ENCODE measurements around the gene PSMC3. TPM values are rescaled to one million over a fixed set of nuclear protein-coding genes. Genes with fewer than 3 reads are reported as not detected.

PSMC3 gene
- total RNA-seq, 2 experiments from 2014 or later, result 179 TPM

GRCh38 chr11:47376525-47377371 is 49.5 kb downstream of the PSMC3 start:
- ChIA-PET CTCF (no interaction called here), POLR2A (no interaction called here)
- Mint-ChIP-seq H3K9me3 (ENCODE audit: insufficient read depth) (no peaks in the 10 kb centered on the region), H3K4me3 (no peak overlapping the region), H3K36me3 (ENCODE audit: low read depth) (no peaks in the 10 kb centered on the region), H3K27ac (no peak overlapping the region), H3K4me1 (ENCODE audit: low read depth) (peaks cover 7% of the 10 kb centered on the region), H3K27me3 (ENCODE audit: low read depth) (no peaks in the 10 kb centered on the region)
- no peak for DNase-seq
- no peak for ATAC-seq

DNA sequence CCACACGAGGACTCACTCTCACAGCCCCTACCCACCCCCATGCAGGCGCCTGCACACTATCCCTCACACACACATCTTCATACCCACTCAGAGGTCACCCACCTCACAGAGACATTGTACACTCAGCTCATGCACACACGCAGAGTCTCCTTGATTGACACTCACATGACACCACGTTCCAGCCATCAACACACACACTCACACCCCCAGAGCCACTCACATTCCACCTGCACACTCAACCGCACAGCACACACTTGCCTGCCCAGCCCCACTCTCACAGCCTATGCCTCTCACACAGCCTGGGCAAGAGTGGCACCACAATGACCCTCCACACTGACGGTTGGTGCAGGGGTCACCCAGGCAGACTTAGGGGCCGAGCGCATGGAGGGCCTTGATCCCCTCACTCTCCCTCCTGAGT is 50.1 kb downstream of the PSMC3 start:
- Mint-ChIP-seq H3K4me3 (no peak overlapping the region), H3K27me3 (ENCODE audit: low read depth) (no peaks in the 10 kb centered on the region), H3K4me1 (ENCODE audit: low read depth) (peaks cover 7% of the 10 kb centered on the region), H3K27ac (peak overlapping the region; percentile 5), H3K36me3 (ENCODE audit: low read depth) (no peaks in the 10 kb centered on the region), H3K9me3 (ENCODE audit: insufficient read depth) (no peaks in the 10 kb centered on the region)
- no peak for ATAC-seq
- no peak for DNase-seq
- ChIA-PET CTCF (no interaction called here), POLR2A (no interaction called here)

- Mint-ChIP-seq H3K27ac (no peak overlapping the region), H3K4me1 (ENCODE audit: low read depth) (peaks cover 7% of the 10 kb centered on the region), H3K9me3 (ENCODE audit: insufficient read depth) (no peaks in the 10 kb centered on the region), H3K27me3 (ENCODE audit: low read depth) (no peaks in the 10 kb centered on the region), H3K4me3 (no peak overlapping the region), H3K36me3 (ENCODE audit: low read depth) (no peaks in the 10 kb centered on the region)
- CTCF ChIA-PET, result interaction anchor here (0.6 to 1.9 kb wide), 3 partner anchors 37 to 78 kb away, joined by 3 to 25 read pairs (median 5); no protein-coding TSS in a partner anchor
- no peak for DNase-seq
- POLR2A ChIA-PET, result no interaction called here
- no peak for ATAC-seq
These were observed 50.6 kb downstream of the PSMC3 start for GRCh38 chr11:47375546-47376085.

DNA sequence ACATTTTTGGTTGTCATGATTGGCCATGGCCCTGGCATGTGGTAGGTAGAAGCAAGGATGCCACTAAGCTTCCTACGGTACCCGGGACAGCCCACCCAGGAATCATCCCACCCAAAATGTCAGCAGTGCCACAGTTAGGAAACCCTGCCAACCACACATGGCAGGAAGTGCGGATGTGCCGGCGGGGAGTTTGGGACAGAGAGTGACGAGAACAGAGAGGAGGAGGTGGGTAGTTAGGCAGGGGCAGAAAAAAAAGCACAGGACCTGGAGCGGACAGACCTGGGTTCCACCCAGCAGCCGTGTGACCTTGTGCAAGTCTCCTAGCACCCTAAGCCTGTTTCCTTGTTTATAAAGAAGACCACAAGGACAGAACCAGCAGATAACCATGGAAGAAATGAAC is 51.2 kb downstream of the PSMC3 start:
- no peaks in the 10 kb centered on the region for H3K9me3 Mint-ChIP-seq (ENCODE audit: insufficient read depth)
- DNase-seq (no peak), ATAC-seq (no peak)
- H3K36me3 Mint-ChIP-seq (ENCODE audit: low read depth), result no peaks in the 10 kb centered on the region
- peaks cover 7% of the 10 kb centered on the region for H3K4me1 Mint-ChIP-seq (ENCODE audit: low read depth)
- ChIA-PET CTCF (interaction anchor here (0.6 to 6.7 kb wide), 14 partner anchors 13 to 242 kb away, joined by 3 to 133 read pairs (median 8); partner anchors contain the start of gene SLC39A13), POLR2A (no interaction called here)
- H3K27ac Mint-ChIP-seq, result no peak overlapping the region
- no peaks in the 10 kb centered on the region for H3K27me3 Mint-ChIP-seq (ENCODE audit: low read depth)
- H3K4me3 Mint-ChIP-seq, result no peak overlapping the region

- H3K27ac Mint-ChIP-seq, result no peak overlapping the region
- H3K9me3 Mint-ChIP-seq (ENCODE audit: insufficient read depth), result no peaks in the 10 kb centered on the region
- DNase-seq (no peak), ATAC-seq (no peak)
- no peaks in the 10 kb centered on the region for H3K36me3 Mint-ChIP-seq (ENCODE audit: low read depth)
- H3K4me1 Mint-ChIP-seq (ENCODE audit: low read depth), result peaks cover 10% of the 10 kb centered on the region
- ChIA-PET POLR2A (no interaction called here), CTCF (interaction anchor here (0.6 to 6.7 kb wide), 47 partner anchors 10 to 479 kb away, joined by 3 to 133 read pairs (median 4); partner anchors contain the start of genes DDB2, PSMC3 and SLC39A13)
- no peak overlapping the region for H3K4me3 Mint-ChIP-seq
- peaks cover 2% of the 10 kb centered on the region for H3K27me3 Mint-ChIP-seq (ENCODE audit: low read depth)
These were observed 51.6 kb downstream of the PSMC3 start for GRCh38 chr11:47374720-47375019.

DNA sequence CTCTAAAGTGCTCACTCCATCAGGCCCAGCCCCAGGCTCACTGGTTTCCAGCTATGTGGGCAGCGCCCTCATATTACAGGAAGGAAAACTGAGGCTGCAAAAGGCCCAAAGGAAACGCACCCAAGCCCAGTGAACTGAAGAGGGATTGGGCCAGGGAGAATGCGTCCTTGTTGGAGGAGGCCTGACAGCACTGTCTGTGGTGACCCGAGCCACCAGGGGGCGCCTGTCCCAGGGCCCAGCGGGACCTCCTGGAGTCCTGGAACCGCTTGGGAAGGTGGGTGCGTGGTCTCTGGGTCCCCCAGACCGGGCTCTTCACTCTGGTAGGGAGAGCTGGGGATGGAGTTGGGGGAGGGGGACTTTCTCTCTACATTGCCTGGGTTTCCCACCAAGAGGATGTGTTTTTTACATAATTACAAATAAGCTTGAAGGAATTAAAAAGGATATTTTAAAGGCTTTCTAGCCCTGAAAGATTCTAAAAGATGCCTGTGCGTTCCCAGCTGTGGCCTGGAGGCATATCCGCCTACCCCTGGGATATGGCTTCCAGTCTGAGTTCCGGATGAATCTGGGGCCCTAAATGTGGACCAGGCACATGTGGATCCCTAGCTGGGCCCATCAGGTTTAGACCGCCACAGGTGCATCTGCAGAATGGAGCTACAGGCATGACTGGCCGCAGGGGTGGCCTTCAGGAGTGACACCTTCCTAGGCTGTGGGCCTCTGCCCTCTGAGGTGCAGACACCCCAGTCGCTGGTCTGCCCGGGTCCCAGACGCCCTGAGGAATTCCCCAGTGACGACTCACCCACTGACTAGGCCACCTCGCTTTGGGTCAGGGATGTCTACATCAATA is 52.1 kb downstream of the PSMC3 start:
- H3K27ac Mint-ChIP-seq, result no peak overlapping the region
- H3K36me3 Mint-ChIP-seq (ENCODE audit: low read depth), result no peaks in the 10 kb centered on the region
- ChIA-PET CTCF (interaction anchor here (0.6 to 6.7 kb wide), 49 partner anchors 8 to 480 kb away, joined by 3 to 133 read pairs (median 4); partner anchors contain the start of genes DDB2, PSMC3 and SLC39A13), POLR2A (no interaction called here)
- H3K9me3 Mint-ChIP-seq (ENCODE audit: insufficient read depth), result no peaks in the 10 kb centered on the region
- ATAC-seq (peak; percentile 95), DNase-seq (peak; percentile 85)
- H3K27me3 Mint-ChIP-seq (ENCODE audit: low read depth), result peaks cover 3% of the 10 kb centered on the region
- no peak overlapping the region for H3K4me3 Mint-ChIP-seq
- peaks cover 14% of the 10 kb centered on the region for H3K4me1 Mint-ChIP-seq (ENCODE audit: low read depth)

DNA sequence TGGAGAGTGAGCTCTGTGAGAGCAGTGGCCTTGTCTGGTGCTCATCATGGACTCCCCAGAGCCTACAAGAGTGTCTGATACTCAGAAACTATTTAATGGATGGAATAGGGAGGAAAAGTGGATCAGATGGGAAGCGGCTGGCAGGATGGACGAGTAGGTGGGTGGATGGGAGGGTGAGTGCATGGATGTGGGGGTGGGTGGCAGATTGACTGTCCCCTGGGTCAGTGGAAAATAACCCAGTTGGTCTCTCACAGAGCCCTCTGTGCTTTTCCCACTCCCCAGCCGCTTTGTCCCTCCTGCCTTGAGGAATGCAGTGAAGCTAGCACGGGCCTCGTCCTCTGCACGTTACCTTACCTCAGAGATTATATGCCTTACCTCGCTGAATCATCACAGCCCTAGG is 53.8 kb downstream of the PSMC3 start:
- POLR2A ChIA-PET, result no interaction called here
- CTCF ChIA-PET, result interaction anchor here (1.0 to 6.7 kb wide), 7 partner anchors 13 to 99 kb away, joined by 3 to 133 read pairs (median 24); partner anchors contain the start of gene SLC39A13
- H3K27ac Mint-ChIP-seq, result no peak overlapping the region
- H3K4me3 Mint-ChIP-seq, result no peak overlapping the region
- no peaks in the 10 kb centered on the region for H3K9me3 Mint-ChIP-seq (ENCODE audit: insufficient read depth)
- DNase-seq (no peak), ATAC-seq (no peak)
- peaks cover 3% of the 10 kb centered on the region for H3K27me3 Mint-ChIP-seq (ENCODE audit: low read depth)
- H3K4me1 Mint-ChIP-seq (ENCODE audit: low read depth), result peaks cover 10% of the 10 kb centered on the region
- no peaks in the 10 kb centered on the region for H3K36me3 Mint-ChIP-seq (ENCODE audit: low read depth)

DNA sequence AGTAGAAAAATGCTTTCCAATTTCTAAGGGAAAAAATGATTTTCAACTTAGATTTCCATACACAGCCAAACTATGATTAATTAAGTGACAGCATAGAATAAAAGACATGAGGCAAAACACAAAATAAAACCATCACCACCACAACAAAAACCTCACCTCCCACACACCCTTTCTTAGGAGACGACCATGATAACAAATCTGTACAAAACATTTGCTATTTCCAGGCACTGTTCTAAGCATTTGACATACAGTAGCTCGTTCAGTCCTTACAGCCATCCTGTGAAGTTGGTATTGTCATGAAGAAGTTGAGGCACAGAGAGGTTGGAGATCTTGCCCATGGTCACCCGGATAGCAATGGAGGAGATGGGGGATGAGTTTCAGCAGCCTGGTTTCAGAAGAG is 56.6 kb downstream of the PSMC3 start:
- DNase-seq (no peak), ATAC-seq (no peak)
- ChIA-PET CTCF (interaction anchor here (1.2 to 6.7 kb wide), 2 partner anchors 30 to 43 kb away, joined by 3 to 133 read pairs; partner anchors contain the start of gene SLC39A13), POLR2A (no interaction called here)
- peaks cover 10% of the 10 kb centered on the region for H3K4me1 Mint-ChIP-seq (ENCODE audit: low read depth)
- H3K9me3 Mint-ChIP-seq (ENCODE audit: insufficient read depth), result no peaks in the 10 kb centered on the region
- H3K4me3 Mint-ChIP-seq, result no peak overlapping the region
- H3K27me3 Mint-ChIP-seq (ENCODE audit: low read depth), result peaks cover 11% of the 10 kb centered on the region
- H3K36me3 Mint-ChIP-seq (ENCODE audit: low read depth), result no peaks in the 10 kb centered on the region
- no peak overlapping the region for H3K27ac Mint-ChIP-seq

Small RNA genes lying within 50 kb of the gene (microRNA-seq; reads per million reads assigned to microRNA genes)
- not detected for gene MIR4487

Other genes starting within 250 kb of the PSMC3 start
- 100 to 1,000 TPM in 1 of 2 experiments, 10 to 100 TPM in 1; 89.6 to 102 TPM for gene ARFGAP2, start 249.6 kb downstream of the PSMC3 start, total RNA-seq
- 1 to 10 TPM; 2.0 to 2.1 TPM for gene PACSIN3, start 240.0 kb downstream of the PSMC3 start, total RNA-seq
- gene DDB2, start 211.5 kb downstream of the PSMC3 start, total RNA-seq, result 100 to 1,000 TPM; 164 to 171 TPM
- 10 to 100 TPM; 26.7 to 27.5 TPM for gene ACP2, start 177.6 kb downstream of the PSMC3 start, total RNA-seq
- gene NR1H3, start 168.4 kb downstream of the PSMC3 start, total RNA-seq, result 10 to 100 TPM; 11.7 to 12.6 TPM
- gene MADD, start 156.3 kb downstream of the PSMC3 start, total RNA-seq, result 10 to 100 TPM; 96.3 to 98.4 TPM
- not detected for gene MYBPC3, start 73.7 kb downstream of the PSMC3 start, total RNA-seq
- gene SPI1, start 47.9 kb downstream of the PSMC3 start, total RNA-seq, result not detected
- gene SLC39A13, start 17.8 kb downstream of the PSMC3 start, total RNA-seq, result 10 to 100 TPM; 19.2 to 20.0 TPM
- gene RAPSN, start 22.7 kb upstream of the PSMC3 start, total RNA-seq, result 1 to 10 TPM in 1 of 2 experiments, under 1 TPM in 1; 0.45 to 1.2 TPM
- gene CELF1, start 126.7 kb upstream of the PSMC3 start, total RNA-seq, result 100 to 1,000 TPM; 104 to 111 TPM
- gene PTPMT1, start 139.2 kb upstream of the PSMC3 start, total RNA-seq, result 10 to 100 TPM; 44.5 to 44.7 TPM
- 10 to 100 TPM; 17.7 to 20.7 TPM for gene KBTBD4, start 152.5 kb upstream of the PSMC3 start, total RNA-seq
- 100 to 1,000 TPM; 114 to 121 TPM for gene NDUFS3, start 152.6 kb upstream of the PSMC3 start, total RNA-seq
- gene FAM180B, start 160.2 kb upstream of the PSMC3 start, total RNA-seq, result not detected
- not detected for gene C1QTNF4, start 168.0 kb upstream of the PSMC3 start, total RNA-seq
- 100 to 1,000 TPM; 110 to 115 TPM for gene MTCH2, start 216.1 kb upstream of the PSMC3 start, total RNA-seq